WI38 (cell line): ENCODE measurements around the gene SEPTIN5.
A peak's percentile ranks its signal among the peaks of the same experiment; 100 is the strongest.

ENCODE experiments used
- H3K4me3 ChIP-seq: 2 replicates; pipeline ENCODE4 v1.5.1; 2011; ENCODE audit warnings: low read depth, mild to moderate bottlenecking, control low read depth, low read length
- CTCF ChIP-seq: IDR thresholded peaks from 2 replicates; pipeline ENCODE4 v1.5.1; 2012; ENCODE audit warnings: low read depth, mild to moderate bottlenecking, control low read depth, low read length

SEPTIN5 gene

GRCh38 chr22:19728836-19729235 lies 14.5 kb downstream of the SEPTIN5 start:
- H3K4me3 ChIP-seq = no peak overlapping the region
- TF ChIP-seq CTCF = no peak

- no peak for TF ChIP-seq CTCF
- H3K4me3 ChIP-seq = no peak overlapping the region
These were observed 15.2 kb downstream of the SEPTIN5 start for GRCh38 chr22:19729507-19729906.

- TF ChIP-seq CTCF = no peak
- H3K4me3 ChIP-seq = no peak overlapping the region
These were observed 15.9 kb downstream of the SEPTIN5 start for GRCh38 chr22:19730198-19730597.

GRCh38 chr22:19730655-19731360 lies 16.5 kb downstream of the SEPTIN5 start:
- TF ChIP-seq CTCF = peak; percentile 78
- peak overlapping the region; percentile 55 for H3K4me3 ChIP-seq

- no peak overlapping the region for H3K4me3 ChIP-seq
- no peak for TF ChIP-seq CTCF
These were observed 17.2 kb downstream of the SEPTIN5 start for GRCh38 chr22:19731361-19732135.

GRCh38 chr22:19732403-19733113 lies 18.3 kb downstream of the SEPTIN5 start:
- no peak for TF ChIP-seq CTCF
- H3K4me3 ChIP-seq = no peak overlapping the region

GRCh38 chr22:19733755-19734154 lies 19.5 kb downstream of the SEPTIN5 start:
- TF ChIP-seq CTCF = no peak
- no peak overlapping the region for H3K4me3 ChIP-seq
